Stimulated activated CD4-positive, alpha-beta T cell treated with anti-CD3 and anti-CD28 coated beads, TNF-alpha, amount 100 ng/mL, for 24 hours (primary cell): Measurements from ENCODE around the gene SERPINA9.
"Not testable (repeated sequence)": the region's sequence is repeated elsewhere in the genome, so short reads cannot be mapped to it uniquely, and the experiment has no call there.

Source experiments
- DNase-seq, 3 experiments: peaks; one replicate each; pipeline ENCODE4 v3.0.0-alpha.2; 2020; ENCODE audit warnings: low read depth in 3 of 3

The SERPINA9 gene

DNA sequence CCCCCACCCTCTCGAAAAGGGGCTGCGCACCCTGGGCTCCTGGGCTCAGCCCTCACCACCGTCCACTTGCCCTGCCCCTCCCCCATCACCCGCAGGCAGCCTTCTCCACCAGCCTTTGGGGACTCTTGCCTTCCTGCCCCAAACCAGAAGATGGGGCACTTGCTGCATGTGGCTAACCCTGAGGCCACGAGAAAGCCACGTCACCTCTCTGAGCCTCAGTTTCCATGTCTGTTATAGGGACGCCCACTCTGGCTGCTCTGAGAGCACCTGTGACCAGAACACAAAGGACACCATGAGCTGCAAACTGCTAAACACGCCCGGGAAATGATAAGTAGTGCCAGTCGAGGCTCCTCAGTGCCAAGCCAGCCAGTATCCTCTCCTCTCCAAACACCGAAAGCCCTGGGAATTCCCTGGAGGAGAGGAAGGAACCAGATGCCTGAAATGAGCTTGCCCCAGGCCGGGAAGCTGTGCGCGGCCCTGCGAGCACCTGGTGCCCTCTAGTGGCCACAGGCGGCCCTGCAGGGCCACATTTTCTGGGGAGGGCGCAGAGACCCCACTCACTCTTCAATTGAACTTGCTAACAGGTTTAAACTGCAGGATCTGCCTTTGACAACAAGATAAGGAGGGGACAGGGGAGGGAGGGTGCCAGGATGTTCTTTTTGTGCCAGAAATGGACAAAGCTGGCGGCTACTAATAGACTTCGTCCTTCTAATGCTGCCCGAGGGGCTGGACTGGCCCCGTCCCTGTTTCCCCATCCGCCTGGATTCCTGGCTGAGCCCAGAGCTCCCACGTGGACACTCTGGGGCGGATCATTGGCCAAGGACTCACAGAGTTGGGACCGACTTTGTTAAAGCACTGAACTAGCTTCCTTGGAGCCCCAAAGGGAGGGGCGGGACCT lies 10.2 kb upstream of the SERPINA9 start:
- DNase-seq, result peak in 2 of 3 experiments; percentile 15 to 32

DNA sequence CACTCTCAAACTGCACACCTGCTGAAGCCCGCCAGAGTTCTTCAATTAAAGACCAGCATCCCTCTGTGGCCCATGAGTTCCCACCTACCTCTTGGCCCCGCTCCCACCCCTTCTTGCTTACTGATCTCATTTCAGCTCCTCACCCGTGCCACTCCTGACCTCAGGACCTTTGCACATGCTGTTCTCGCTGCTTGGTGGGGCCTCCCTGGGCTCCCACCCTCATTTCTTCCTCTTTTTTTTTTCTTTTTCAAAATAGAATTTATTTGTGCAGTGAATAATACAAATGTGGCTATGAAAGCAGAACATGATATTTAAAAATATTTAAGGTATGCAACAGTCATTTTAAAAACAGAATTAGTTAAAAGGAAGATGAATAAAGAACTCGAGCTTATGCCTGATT lies 8.5 kb upstream of the SERPINA9 start:
- no peak for DNase-seq

- no peak for DNase-seq
Observed at GRCh38 chr14:94483729-94484275, 7.8 kb upstream of the SERPINA9 start.

- no peak for DNase-seq
Observed at GRCh38 chr14:94483071-94483451, 7.1 kb upstream of the SERPINA9 start.

GRCh38 chr14:94482132-94483070 lies 6.4 kb upstream of the SERPINA9 start:
- not testable (repeated sequence) for DNase-seq

- DNase-seq, result no peak
Observed at GRCh38 chr14:94481468-94482131, 5.6 kb upstream of the SERPINA9 start.

GRCh38 chr14:94480809-94481208 lies 4.8 kb upstream of the SERPINA9 start:
- DNase-seq, result no peak

DNA sequence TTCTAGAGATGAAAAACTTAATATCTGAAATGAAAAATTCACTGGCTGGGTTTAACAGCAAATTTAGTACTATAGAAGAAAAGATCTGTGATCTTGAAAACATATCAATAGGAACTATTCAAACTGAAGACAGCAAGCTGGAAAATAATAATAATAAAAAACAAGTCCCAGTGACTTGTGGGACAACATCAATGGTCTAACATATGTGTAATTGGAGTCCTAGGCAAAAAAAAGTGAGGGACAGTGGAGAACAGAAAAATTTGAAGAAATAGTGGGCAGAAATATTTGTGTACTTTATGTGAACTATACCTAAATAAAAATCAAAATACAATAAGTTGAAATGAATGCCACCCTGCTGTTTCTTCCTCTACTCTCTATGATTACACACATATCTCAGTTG lies 2.4 kb upstream of the SERPINA9 start:
- DNase-seq, result no peak

- no peak for DNase-seq
Observed at GRCh38 chr14:94474581-94475031, 1.4 kb downstream of the SERPINA9 start.

DNA sequence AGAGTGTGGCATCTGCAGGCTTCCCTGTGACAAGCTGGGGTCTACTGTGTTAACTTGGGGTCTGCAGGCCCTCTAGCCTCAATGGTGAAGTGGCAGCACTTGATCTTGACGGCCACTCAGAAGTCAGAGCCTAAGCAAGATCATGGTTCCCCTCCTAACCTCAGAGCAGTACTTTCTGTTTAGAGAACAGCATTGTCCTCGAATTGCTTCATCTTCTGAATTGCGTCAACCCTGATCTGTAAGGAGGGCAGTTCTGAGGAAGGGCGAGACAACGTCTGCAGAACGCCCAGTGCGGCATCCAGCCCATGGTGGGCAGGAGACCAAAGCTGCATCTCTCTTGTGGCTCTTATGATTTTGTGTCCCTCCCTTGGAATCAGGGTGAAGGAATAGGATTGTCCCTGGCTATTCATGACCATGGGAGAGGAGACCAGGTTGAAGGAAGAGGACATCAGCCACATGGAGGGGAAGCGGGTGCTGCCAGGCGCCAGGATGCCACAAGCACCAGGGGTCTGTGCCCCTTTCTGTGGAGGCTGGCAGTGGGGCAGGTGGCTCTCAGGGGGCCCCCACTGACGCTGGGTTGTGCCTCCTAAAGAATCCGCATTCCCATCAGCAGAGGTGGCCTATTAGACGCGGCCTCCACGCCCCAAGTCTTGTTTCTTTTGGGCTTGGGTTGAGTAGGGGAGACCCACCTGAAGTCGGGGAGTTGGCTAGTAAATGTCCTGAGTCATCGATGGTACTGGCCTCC lies 2.2 kb downstream of the SERPINA9 start:
- no peak for DNase-seq

DNA sequence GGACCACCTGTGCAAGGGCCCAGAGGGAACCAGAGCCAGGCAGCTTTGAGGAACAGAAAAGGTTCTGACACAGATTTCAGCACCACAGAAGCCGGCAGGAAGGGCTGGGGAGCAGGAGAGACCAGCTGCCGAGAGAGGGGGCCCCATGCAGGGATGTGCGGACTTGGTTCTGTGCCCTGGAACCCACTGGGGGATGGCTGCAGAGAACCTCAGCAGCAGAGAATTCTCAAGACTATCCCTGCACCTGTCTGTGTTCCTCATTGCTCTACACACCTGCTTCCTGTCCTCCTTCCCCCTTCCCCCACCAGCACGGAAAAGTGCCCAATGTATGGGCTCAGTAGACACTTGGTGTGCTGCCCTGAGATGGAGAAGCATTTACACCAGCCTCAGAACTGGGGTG lies 3.2 kb downstream of the SERPINA9 start:
- DNase-seq, result no peak

DNA sequence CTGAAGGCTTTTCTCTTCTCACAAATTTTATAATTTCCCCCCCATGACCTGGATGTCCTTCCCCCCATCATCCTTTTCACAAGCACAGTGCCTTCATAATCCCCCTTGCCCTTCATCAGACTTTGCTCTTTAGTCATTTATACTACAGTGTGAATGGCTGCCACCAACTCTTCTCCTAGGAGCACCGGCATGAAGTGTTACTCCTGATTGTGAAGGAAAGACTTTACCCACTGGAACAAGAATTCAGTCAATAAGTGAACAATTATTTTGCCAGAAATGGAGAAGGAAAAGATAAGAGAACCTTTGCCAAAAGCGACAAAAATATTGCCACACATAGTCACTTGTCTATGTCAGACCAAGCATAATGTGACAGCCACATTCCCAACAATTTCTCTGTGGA lies 5.0 kb downstream of the SERPINA9 start:
- DNase-seq, result no peak

DNA sequence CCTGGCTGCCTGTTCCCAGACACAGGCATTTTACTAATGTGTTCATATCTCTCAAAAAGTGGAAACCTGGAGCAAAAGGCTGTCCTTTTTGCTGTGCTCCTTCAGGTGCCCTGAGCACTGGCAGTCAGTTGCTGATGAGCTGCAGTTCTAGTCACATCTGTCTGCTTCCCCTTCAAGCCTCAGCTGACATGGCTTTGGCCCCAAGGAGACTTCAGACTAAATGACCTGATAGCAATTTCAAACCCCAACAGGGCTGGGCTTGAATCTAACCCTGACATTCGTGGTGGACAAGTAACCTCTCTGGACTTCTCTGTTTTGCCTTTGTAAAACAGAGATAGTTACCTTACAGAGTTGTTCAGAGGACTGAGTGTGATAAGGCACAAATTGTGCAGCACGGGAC lies 5.7 kb downstream of the SERPINA9 start:
- no peak for DNase-seq

GRCh38 chr14:94469261-94469660 lies 6.7 kb downstream of the SERPINA9 start:
- DNase-seq, result no peak

GRCh38 chr14:94467728-94468520 lies 8.1 kb downstream of the SERPINA9 start:
- no peak for DNase-seq

DNA sequence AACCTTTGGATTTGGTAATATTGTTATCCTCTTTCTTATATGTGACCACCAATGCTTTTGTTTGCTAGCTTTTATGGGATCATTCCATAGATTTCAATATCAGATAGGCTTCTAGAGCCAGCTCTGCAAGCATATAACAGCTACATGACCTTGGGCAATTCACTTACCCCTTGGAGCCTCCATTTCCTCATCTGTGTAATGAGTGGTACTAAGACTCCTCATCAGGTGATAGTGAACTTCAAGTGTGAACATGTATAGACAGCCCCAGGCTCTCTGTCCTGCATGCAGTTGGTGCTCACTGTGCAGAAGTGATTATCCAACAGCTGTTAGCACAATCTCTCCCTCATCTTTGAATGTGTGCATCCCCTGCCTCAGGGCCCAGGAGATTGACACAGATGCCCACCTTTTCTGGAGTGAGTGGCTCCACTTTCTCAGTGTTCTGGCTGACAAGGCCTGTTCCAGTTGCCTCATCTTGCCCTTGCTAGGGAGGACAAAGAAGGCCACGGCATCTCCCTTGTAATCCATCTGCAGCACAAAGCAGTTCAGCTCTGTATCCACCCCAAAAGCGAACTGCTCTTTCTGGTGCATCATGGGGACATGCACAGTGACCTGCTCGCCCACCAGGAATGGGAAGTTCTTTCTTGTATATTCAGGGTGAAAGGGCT lies 9.2 kb downstream of the SERPINA9 start:
- no peak for DNase-seq

DNA sequence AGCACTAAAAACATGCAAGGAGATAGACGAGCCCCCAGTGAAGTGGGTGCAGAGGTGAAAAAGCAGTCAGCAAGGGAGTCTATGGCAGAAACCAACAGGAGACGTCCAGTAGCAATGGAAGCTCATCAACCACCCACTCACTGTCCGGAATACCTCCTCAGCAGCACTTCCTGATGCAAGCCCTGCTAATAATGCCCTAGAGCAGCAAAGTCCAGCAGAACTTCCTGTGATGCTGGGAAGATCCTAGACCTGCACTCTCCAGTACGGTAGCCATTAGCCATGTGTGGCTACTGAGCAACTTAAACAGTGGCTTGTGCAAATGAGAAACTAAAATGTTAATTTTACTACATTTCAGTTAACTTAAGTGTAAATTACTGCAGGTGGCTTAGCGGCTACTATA lies 11.0 kb downstream of the SERPINA9 start:
- DNase-seq, result no peak

GRCh38 chr14:94464290-94464689 lies 11.7 kb downstream of the SERPINA9 start:
- DNase-seq, result no peak

- no peak for DNase-seq
Observed at GRCh38 chr14:94462763-94463572, 13.0 kb downstream of the SERPINA9 start.
